GM20000 (cell line): ENCODE measurements around the gene PLK2.

Experiments
- DNase-seq: peaks from one replicate; pipeline ENCODE4 v3.0.0; 2012; ENCODE audit warnings: low spot score
- TF ChIP-seq, protein P1 (sequence below): IDR thresholded peaks from 2 replicates; pipeline ENCODE4 v1.5.1; 2012; ENCODE audit warnings: mild to moderate bottlenecking, control low read depth; ENCODE audit errors: extremely low read depth, missing control alignments

Gene PLK2

DNA sequence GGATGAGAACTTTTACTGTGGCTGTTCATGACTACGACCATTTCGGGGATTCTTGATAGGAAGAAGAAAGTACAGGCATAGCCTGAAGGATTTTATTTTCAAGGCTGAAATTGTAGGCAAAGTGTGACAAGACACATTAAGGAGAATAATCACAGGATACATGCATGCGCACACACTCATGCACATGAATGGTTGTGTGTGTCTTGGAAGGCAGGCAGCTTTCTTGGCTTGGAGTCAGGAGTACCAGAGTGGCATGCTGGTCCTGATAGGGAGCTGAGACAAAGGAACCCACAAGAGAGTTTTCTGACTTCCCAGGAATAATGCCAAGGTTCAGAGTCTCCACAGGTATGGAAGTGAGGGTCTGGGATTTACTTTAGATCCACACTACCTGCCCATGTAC, 22.2 kb downstream of the PLK2 start:
- no peak for DNase-seq
- TF ChIP-seq, protein P1, sequence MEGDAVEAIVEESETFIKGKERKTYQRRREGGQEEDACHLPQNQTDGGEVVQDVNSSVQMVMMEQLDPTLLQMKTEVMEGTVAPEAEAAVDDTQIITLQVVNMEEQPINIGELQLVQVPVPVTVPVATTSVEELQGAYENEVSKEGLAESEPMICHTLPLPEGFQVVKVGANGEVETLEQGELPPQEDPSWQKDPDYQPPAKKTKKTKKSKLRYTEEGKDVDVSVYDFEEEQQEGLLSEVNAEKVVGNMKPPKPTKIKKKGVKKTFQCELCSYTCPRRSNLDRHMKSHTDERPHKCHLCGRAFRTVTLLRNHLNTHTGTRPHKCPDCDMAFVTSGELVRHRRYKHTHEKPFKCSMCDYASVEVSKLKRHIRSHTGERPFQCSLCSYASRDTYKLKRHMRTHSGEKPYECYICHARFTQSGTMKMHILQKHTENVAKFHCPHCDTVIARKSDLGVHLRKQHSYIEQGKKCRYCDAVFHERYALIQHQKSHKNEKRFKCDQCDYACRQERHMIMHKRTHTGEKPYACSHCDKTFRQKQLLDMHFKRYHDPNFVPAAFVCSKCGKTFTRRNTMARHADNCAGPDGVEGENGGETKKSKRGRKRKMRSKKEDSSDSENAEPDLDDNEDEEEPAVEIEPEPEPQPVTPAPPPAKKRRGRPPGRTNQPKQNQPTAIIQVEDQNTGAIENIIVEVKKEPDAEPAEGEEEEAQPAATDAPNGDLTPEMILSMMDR: no peak

DNA sequence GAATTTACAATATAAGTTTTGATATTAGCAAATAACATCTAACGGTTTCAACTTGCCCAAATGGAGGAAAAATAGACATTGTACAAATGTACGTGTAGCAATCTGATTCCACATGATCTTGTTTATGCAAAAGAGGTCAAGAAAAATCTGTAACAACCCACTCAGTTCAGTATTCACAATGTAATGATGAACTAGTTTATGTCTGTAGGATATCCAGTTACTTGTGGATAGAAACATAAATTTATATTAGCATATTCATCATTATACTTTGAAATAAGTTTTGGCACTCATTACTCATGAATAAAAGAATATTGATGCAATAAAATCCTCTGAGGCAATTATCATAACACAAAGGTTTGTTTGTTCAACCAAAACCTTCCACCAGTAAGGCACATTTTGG, 28.1 kb downstream of the PLK2 start:
- TF ChIP-seq, protein P1: no peak

DNA sequence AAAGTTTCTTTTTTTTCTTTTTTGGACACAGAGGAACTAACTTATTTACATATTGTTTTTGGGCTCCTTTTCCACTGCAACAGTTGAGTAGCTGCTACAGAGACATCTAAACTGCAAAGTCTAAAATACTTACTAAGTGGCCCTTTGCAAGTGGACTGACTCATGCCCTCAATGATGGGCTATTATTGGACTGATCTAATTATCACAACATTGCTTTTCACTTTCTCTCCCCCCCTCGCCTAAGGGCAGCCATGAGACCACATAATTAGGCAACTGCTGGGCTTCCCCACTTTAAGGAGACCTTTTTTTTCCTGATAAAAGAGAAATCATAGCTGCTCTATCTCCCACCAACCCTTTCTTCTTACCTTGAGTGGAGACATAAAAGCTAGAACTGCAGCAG, 47.0 kb downstream of the PLK2 start:
- TF ChIP-seq, protein P1: no peak
- no peak for DNase-seq

More for the DNA sequence above, 28.1 kb downstream of the PLK2 start:
- no peak for DNase-seq

DNA sequence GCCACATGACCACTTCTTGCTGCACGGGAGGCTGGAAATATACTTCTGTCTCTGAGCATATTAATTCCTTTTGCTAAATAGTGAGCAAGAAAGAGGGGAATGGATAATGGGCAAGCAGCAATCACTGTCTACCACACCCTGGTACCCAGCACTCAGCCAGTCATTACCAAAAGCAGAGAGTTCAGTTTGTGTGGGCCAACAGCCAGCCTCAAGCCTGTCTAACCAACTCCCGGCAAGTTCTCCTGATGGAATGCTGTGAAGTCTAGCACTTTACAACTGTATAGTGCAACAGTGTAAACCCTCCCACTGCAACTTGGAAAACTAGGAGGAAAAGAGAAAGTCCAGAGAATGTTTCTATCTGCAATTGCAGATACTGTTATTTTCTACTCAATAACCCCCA, 47.8 kb downstream of the PLK2 start:
- TF ChIP-seq, protein P1: no peak
- no peak for DNase-seq

DNA sequence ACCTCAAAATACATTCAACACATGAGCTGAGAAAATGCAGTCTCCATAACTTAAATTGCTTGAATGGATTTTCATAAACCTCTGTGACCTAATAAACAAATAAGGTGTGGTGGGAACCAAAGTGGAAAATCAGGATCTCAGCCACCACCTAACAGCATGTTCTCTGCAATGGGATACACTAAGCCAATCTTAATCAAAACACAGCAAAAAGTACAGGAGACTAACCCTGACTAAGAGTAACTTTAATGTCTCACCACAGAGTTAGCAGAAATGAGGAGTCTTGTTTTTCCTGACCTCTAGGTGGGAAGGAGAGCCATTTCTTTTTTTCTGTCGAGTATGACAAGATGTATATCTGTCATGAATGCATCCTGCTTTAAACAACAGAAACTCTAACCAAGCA, 48.5 kb downstream of the PLK2 start:
- TF ChIP-seq, protein P1: no peak

DNA sequence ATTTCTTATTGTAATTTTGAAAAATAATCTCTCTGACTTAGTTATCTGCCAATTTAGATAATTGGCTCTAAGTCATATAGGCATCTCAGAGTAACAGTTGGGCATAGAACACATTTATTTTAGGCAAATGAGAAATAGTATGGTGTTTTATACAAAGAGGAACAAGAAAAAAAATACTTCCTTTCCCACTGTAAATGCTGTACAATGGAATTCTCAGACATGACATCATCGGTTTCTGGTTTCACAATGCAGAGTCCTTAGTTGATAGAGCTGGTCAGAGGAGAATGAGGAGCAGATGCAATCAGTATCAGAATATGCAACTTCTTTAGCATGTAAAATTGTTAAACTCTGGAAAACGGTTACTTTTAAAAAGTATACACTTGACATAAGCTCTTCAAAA, 49.4 kb downstream of the PLK2 start:
- DNase-seq: no peak

More for the DNA sequence above, 48.5 kb downstream of the PLK2 start:
- no peak for DNase-seq

DNA sequence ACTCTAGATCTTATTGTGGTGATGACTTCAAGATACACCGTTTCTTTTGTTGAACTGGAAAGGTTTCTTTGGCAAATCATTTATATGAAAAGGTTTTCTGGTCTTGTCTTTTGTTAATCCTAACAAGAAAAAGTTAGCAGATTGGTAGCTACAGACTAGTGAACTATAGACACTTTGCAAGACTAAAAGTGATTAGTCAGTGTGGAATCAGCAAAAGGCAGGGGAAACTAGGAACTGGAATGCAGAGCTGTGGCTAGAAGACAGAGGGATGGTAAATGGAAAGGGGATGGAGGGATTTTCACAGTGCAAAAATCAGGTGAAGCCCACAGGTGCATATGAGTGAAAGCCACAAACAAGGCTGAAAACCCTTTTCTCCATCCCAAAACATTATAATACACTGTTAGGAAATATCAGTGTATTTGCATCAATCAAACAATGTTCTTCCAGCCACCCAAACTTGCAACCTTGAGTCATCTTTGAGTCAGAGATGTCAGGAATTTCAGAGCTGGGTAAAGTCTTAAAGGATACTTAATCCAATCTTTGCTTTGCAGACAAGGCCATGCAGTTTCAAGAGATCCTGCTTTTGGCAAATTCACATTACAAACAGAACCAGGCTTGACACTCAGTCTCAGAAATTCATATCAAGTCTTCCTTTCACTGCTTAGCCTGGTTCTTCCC, 52.7 kb downstream of the PLK2 start:
- DNase-seq: no peak
- TF ChIP-seq, protein P1: no peak

More for the DNA sequence above, 49.4 kb downstream of the PLK2 start:
- TF ChIP-seq, protein P1: no peak
